Right ventricle myocardium inferior (tissue), 1 donor: ENCODE measurements around the gene RAD54L. TPM values are rescaled to one million over a fixed set of nuclear protein-coding genes. Genes with fewer than 3 reads are reported as not detected.

Source experiments
- ATAC-seq: fragments of 200-7000 bp; cut with Tn5 transposase; one replicate; pipeline ENCODE4 v1.9.1; 2020; ENCODE audit warnings: mild to moderate bottlenecking, moderate library complexity
- DNase-seq: peaks from one replicate; pipeline ENCODE4 v3.0.0; 2021; ENCODE audit errors: missing footprints
- intact Hi-C: fragments of 100-400 bp; cut with DNase I; formaldehyde crosslinking; loops from one replicate; pipeline ENCODE4 v1.11.0; 2022
- total RNA-seq: library from RNA; stranded (reverse); fragmentation: NEBNext Ultra II Directional; extraction: Animal tissue kit (Norgen Biotek cat#: 25700); gene quantifications from one replicate; pipeline ENCODE4 v1.2.1, GENCODE V29; 2021
- donor health status: DM: no; HTN: yes; CAD: no; lungs with severe emphysema.

RAD54L gene
- total RNA-seq, 1 donor from 2014 or later: 0.73 TPM

GRCh38 chr1:46277658-46278373 is 30.3 kb downstream of the RAD54L start:
- ATAC-seq (no peak), DNase-seq (no peak)
- intact Hi-C loops: no loop called here

DNA sequence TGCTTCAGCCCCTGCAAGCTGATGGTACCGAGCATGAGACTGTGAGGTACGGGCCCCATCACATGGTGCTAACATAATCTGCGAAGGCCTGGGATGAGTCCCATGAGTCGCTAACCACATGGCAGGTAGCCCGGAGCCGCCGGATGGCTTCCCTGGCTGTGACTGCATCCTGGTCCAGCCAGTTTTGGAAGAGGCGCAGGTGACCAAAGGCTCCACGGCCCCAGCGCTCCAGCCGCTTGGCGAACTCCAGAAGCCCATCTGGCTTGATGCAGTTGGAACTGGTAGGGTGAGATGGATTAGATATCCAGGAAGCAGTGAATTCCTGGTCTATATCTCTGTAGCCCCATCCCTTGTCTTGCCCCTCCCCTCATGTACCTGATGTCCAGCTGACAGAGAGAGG is 31.2 kb downstream of the RAD54L start:
- ATAC-seq (no peak), DNase-seq (no peak)
- intact Hi-C loops: no loop called here

DNA sequence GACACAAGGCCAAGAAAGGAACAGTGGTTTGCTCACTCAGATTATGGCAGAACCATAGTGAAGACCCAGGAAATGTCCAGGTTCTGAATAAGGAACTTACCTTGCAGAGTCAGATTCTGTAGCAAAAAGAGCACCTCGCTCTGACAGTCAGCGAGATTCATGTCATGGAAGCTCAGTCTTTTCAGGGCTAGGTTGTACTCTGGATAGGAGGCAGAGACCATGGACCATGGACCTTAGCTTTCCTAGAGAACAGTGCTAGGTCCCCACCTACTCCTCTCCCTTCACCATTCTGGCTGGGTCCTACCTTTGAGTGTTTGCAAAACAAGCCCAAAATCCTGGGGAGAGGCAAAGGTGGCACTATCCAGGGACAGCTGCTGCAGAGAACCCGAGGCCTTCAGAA is 32.5 kb downstream of the RAD54L start:
- ATAC-seq (no peak), DNase-seq (no peak)
- intact Hi-C loops: no loop called here

GRCh38 chr1:46281021-46281420 is 33.5 kb downstream of the RAD54L start:
- intact Hi-C loops: no loop called here
- ATAC-seq: no peak
- no peak for DNase-seq

DNA sequence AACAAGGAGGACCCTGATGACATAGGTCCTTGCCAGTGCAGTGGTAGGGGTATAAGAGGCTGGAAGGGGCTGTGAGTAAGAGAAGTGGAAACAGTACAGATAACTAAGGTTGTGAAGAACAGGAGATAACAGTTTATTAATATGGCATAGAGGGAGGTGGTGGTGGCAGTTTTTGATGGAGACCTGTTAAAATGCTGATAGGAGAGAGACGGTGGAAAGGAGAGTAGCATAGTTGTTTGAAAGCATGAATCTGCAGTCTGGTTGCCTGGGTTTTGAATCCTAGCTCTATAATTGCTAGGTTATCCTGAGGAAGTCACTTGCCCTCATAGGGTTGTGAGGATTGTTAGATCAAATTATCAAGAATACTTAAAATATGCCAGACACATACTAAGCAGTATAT is 36.5 kb downstream of the RAD54L start:
- intact Hi-C loops: no loop called here
- DNase-seq: no peak
- ATAC-seq: no peak

DNA sequence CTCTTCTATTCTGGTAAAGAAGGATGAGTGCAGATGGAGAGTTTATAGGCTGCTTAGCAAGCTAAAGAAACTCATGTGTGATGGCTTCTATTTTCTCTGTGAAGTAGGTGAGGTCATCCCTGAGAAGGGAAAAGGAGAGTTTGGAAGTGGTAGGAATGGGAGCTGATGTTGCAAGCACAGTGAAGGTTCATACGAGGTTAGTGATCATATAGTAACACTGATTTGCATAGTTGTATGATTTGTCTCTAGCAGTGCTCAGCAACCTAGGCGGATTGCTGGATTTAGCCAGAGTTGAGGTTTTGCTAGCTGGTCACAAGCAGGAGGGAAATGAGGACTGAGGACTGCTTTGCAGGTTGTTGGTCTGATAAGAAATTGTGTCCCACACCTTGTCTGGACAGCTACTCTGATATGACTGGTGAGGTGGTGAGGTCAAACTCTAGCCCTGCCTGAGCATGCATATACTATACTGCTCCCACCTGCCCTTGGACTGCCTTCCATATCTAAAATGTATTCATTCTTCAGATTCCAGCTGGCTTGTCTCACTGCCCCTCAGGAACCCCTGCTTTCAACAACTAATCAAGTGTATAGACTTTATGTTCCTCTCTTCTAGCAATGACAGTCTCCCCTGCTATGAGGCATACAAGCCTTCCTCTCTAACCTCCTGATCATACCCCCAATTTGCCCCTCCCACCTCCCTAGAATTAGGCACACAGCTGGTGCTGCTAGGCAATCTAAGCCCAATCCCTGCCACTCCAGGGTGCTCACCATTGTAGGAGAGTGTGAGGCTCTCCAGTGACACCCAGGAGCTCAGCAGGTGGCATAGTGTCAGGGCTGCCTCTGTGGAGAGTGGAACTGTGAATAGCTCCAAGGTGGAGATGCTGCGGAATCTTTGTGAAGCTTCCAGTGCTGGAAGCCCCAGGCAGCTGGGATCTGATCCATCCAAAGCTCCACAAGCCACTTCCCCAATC is 37.3 kb downstream of the RAD54L start:
- DNase-seq: no peak
- intact Hi-C loops: no loop called here
- no peak for ATAC-seq

GRCh38 chr1:46285730-46286477 is 38.3 kb downstream of the RAD54L start:
- no peak for DNase-seq
- no peak for ATAC-seq
- intact Hi-C loops: no loop called here

- ATAC-seq (no peak), DNase-seq (no peak)
- intact Hi-C loops: no loop called here
Observed at GRCh38 chr1:46288485-46289133, 41.0 kb downstream of the RAD54L start.

DNA sequence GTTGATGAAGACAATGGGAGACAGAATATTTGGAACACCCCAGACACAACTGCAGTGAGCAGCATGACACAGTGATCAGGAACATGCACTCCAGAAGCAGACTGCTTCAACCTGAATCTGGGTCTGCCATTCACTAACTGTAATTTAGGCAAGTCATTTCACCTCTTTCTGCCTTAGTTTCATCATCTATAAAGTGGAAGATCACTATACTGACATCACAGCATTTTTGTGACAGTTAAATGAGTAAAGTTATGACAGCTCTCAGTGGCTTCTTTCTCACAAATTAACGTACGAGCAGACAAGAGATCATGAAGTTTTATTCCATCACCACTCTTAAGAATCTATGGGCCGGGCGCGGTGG is 41.6 kb downstream of the RAD54L start:
- intact Hi-C loops: no loop called here
- ATAC-seq: no peak
- DNase-seq: no peak

GRCh38 chr1:46289976-46290375 is 42.4 kb downstream of the RAD54L start:
- ATAC-seq (no peak), DNase-seq (no peak)
- intact Hi-C loops: no loop called here

DNA sequence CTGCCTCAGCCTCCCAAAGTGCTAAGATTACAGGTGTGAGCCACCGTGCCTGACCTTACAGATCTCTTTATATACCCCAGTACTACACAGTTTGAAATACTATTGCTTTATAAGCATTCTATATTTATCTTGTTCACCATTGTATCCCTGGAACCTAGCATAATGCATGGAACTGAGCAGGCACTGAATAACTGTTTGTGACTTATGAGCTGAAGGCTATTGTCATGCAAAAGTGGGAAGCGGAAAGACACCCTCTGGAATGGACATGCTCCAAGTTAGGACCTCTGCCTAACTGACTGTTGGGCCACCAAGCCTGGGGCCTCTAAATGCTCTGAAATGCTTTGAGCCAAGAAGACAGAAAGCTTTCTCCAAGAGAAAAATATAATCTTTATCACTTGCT is 47.7 kb downstream of the RAD54L start:
- ATAC-seq: no peak
- intact Hi-C loops: no loop called here
- DNase-seq: no peak

DNA sequence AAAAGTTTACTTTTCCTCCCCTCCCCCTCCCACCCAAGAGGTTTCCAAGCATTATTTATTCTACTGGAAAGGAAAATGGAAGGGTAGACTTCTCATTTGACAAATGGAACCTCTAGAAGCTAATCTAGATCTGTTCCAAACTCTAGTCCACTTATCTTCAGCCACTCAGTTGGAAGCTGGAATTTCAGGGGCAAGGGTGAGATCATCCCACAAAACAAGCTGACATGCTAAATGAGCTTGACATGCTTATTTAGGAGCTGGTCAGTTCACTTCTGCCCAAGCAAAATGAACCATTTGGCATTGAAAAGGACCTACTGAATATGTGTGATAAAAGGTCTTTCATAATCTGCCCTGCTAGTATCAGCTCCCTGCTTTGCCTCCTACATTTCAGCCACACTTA is 50.8 kb downstream of the RAD54L start:
- intact Hi-C loops: no loop called here
- DNase-seq (no peak), ATAC-seq (no peak)

DNA sequence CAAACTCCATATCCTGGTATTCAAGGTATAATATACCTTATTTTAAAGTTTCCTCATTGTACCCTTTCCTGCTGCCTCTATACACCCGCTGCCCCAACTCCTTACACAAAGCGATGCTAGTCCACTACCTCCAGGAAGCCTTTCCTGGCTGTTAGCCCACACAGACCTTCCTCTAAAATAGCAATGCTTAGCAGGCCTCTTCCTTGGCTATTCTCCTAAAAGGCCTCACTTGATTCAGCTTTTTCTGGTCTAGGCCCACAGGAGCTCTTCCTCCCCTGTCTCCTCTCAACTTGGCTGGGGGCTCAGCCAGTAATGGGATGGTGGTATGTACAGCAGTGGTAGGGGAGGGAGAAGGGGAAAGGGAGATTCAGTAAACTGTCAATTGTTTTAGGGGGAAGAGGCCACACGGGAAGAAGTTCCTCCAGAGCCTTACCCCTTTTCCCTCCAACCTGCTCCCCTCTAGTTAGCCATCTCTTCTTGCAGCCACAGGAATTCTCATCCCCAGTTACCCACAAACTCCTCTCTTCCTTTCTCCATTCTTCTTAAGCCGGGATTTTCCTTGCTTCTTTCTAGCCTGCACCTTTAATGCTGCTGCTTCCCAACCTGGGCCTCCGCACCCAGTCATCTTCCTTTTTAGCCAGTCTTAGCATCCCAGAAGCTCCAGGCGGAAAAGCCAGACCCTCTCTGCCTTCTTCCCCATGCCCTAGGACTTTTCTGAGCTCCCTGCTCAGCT is 53.3 kb downstream of the RAD54L start:
- DNase-seq (no peak), ATAC-seq (no peak)
- intact Hi-C loops: no loop called here

- intact Hi-C loops: no loop called here
- ATAC-seq (no peak), DNase-seq (no peak)
Observed at GRCh38 chr1:46301406-46301807, 53.8 kb downstream of the RAD54L start.

- intact Hi-C loops: loop anchor here (2.0 kb wide), 1 partner anchor 55 kb away; the partner anchor contains the start of gene RAD54L
- peak; percentile 77 for DNase-seq
- peak; percentile 11 for ATAC-seq
Observed at GRCh38 chr1:46301808-46302640, 54.5 kb downstream of the RAD54L start.

DNA sequence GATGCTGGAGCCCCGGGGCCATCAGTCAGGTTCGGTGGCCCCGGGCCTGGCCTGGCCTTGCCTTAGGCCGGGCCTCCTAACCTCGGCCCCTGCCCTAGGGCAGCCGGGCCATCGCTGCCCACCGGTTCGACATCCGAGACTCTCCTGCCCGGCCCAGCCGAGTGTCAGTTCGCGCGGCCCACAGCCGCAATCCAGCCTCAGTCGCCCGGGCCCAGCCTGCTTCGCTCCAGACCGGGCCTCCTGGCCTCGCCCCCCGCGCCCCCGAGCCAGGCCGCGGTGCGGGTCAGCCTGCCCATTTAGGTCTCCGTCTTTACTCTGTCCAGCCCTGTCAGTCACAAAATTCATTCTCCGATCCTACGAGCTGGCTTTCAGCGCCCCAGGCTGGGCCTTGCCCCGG is 55.1 kb downstream of the RAD54L start:
- ATAC-seq (peak; percentile 22), DNase-seq (no peak)
- intact Hi-C loops: loop anchor here (1.0 to 2.0 kb wide), 2 partner anchors 38 to 56 kb away; partner anchors contain the start of genes NSUN4 and RAD54L
